Measurements from ENCODE around the gene PXT1. TPM values are rescaled to one million over a fixed set of nuclear protein-coding genes. Genes with fewer than 3 reads are reported as not detected.
"Not testable (repeated sequence)": the region's sequence is repeated elsewhere in the genome, so short reads cannot be mapped to it uniquely, and the experiment has no call there.

PXT1 gene
- total RNA-seq, 3 donors from 2014 or later: 0.16 to 0.19 TPM; not detected in 1

GRCh38 chr6:36374972-36375371, 67.7 kb downstream of the PXT1 start:
- Mint-ChIP-seq H3K4me1 (ENCODE audit: low read depth) (peaks cover 8% of the 10 kb centered on the region), H3K36me3 (ENCODE audit: insufficient read depth) (peaks cover 12% of the 10 kb centered on the region), H3K27me3 (ENCODE audit: low read depth) (no peaks in the 10 kb centered on the region), H3K4me3 (no peak overlapping the region), H3K9me3 (no peaks in the 10 kb centered on the region)
- ATAC-seq: no peak
- no peak for DNase-seq

- ATAC-seq: no peak
- Mint-ChIP-seq H3K4me3 (no peak overlapping the region), H3K27me3 (ENCODE audit: low read depth) (no peaks in the 10 kb centered on the region), H3K9me3 (no peaks in the 10 kb centered on the region), H3K4me1 (ENCODE audit: low read depth) (peaks cover 8% of the 10 kb centered on the region), H3K36me3 (ENCODE audit: insufficient read depth) (peaks cover 13% of the 10 kb centered on the region)
- no peak for DNase-seq
Observed at GRCh38 chr6:36374194-36374593, 68.5 kb downstream of the PXT1 start.

GRCh38 chr6:36373368-36374019, 69.2 kb downstream of the PXT1 start:
- H3K9me3 Mint-ChIP-seq: no peaks in the 10 kb centered on the region
- ATAC-seq: no peak
- no peaks in the 10 kb centered on the region for H3K27me3 Mint-ChIP-seq (ENCODE audit: low read depth)
- peaks cover 14% of the 10 kb centered on the region for H3K36me3 Mint-ChIP-seq (ENCODE audit: insufficient read depth)
- peaks cover 6% of the 10 kb centered on the region for H3K4me1 Mint-ChIP-seq (ENCODE audit: low read depth)
- no peak for DNase-seq
- no peak overlapping the region for H3K4me3 Mint-ChIP-seq

GRCh38 chr6:36372088-36372487, 70.6 kb downstream of the PXT1 start:
- no peaks in the 10 kb centered on the region for H3K9me3 Mint-ChIP-seq
- DNase-seq (no peak), ATAC-seq (no peak)
- H3K4me1 Mint-ChIP-seq (ENCODE audit: low read depth): no peaks in the 10 kb centered on the region
- H3K27me3 Mint-ChIP-seq (ENCODE audit: low read depth): no peaks in the 10 kb centered on the region
- H3K36me3 Mint-ChIP-seq (ENCODE audit: insufficient read depth): peaks cover 15% of the 10 kb centered on the region
- H3K4me3 Mint-ChIP-seq: no peak overlapping the region

GRCh38 chr6:36371211-36371610, 71.4 kb downstream of the PXT1 start:
- Mint-ChIP-seq H3K9me3 (no peaks in the 10 kb centered on the region), H3K4me1 (ENCODE audit: low read depth) (no peaks in the 10 kb centered on the region), H3K36me3 (ENCODE audit: insufficient read depth) (peaks cover 15% of the 10 kb centered on the region), H3K4me3 (no peak overlapping the region), H3K27me3 (ENCODE audit: low read depth) (no peaks in the 10 kb centered on the region)
- ATAC-seq: no peak
- no peak for DNase-seq

- no peak overlapping the region for H3K4me3 Mint-ChIP-seq
- H3K27me3 Mint-ChIP-seq (ENCODE audit: low read depth): no peaks in the 10 kb centered on the region
- no peaks in the 10 kb centered on the region for H3K4me1 Mint-ChIP-seq (ENCODE audit: low read depth)
- ATAC-seq: no peak
- no peaks in the 10 kb centered on the region for H3K9me3 Mint-ChIP-seq
- H3K36me3 Mint-ChIP-seq (ENCODE audit: insufficient read depth): peaks cover 15% of the 10 kb centered on the region
- no peak for DNase-seq
Observed at GRCh38 chr6:36370638-36371037, 72.0 kb downstream of the PXT1 start.

- H3K36me3 Mint-ChIP-seq (ENCODE audit: insufficient read depth): peaks cover 15% of the 10 kb centered on the region
- H3K4me1 Mint-ChIP-seq (ENCODE audit: low read depth): peaks cover 4% of the 10 kb centered on the region
- no peak overlapping the region for H3K4me3 Mint-ChIP-seq
- no peaks in the 10 kb centered on the region for H3K27me3 Mint-ChIP-seq (ENCODE audit: low read depth)
- H3K9me3 Mint-ChIP-seq: no peaks in the 10 kb centered on the region
- DNase-seq (no peak), ATAC-seq (no peak)
Observed at GRCh38 chr6:36368921-36369865, 73.5 kb downstream of the PXT1 start.

- no peaks in the 10 kb centered on the region for H3K27me3 Mint-ChIP-seq (ENCODE audit: low read depth)
- peaks cover 4% of the 10 kb centered on the region for H3K4me1 Mint-ChIP-seq (ENCODE audit: low read depth)
- H3K9me3 Mint-ChIP-seq: no peaks in the 10 kb centered on the region
- ATAC-seq (no peak), DNase-seq (no peak)
- no peak overlapping the region for H3K4me3 Mint-ChIP-seq
- H3K36me3 Mint-ChIP-seq (ENCODE audit: insufficient read depth): peaks cover 15% of the 10 kb centered on the region
Observed at GRCh38 chr6:36368421-36368820, 74.2 kb downstream of the PXT1 start.

- no peak for ATAC-seq
- Mint-ChIP-seq H3K27me3 (ENCODE audit: low read depth) (no peaks in the 10 kb centered on the region), H3K9me3 (no peaks in the 10 kb centered on the region), H3K36me3 (ENCODE audit: insufficient read depth) (peaks cover 15% of the 10 kb centered on the region), H3K4me3 (no peak overlapping the region), H3K4me1 (ENCODE audit: low read depth) (peaks cover 4% of the 10 kb centered on the region)
- no peak for DNase-seq
Observed at GRCh38 chr6:36367743-36368142, 74.9 kb downstream of the PXT1 start.

- H3K27me3 Mint-ChIP-seq (ENCODE audit: low read depth): no peaks in the 10 kb centered on the region
- no peaks in the 10 kb centered on the region for H3K9me3 Mint-ChIP-seq
- ATAC-seq: peak; percentile 37 to 41
- no peak for DNase-seq
- peaks cover 4% of the 10 kb centered on the region for H3K36me3 Mint-ChIP-seq (ENCODE audit: insufficient read depth)
- H3K4me1 Mint-ChIP-seq (ENCODE audit: low read depth): peaks cover 10% of the 10 kb centered on the region
- H3K4me3 Mint-ChIP-seq: no peak overlapping the region
Observed at GRCh38 chr6:36364669-36365479, 77.8 kb downstream of the PXT1 start.

- not testable (repeated sequence) for H3K9me3 Mint-ChIP-seq; H3K4me3 Mint-ChIP-seq; ATAC-seq; H3K36me3 Mint-ChIP-seq (ENCODE audit: insufficient read depth); DNase-seq; H3K27me3 Mint-ChIP-seq (ENCODE audit: low read depth); H3K4me1 Mint-ChIP-seq (ENCODE audit: low read depth)
Observed at GRCh38 chr6:36364061-36364635, 78.5 kb downstream of the PXT1 start.

GRCh38 chr6:36363371-36363752, 79.3 kb downstream of the PXT1 start:
- H3K9me3 Mint-ChIP-seq; H3K36me3 Mint-ChIP-seq (ENCODE audit: insufficient read depth); H3K4me3 Mint-ChIP-seq; H3K27me3 Mint-ChIP-seq (ENCODE audit: low read depth); ATAC-seq; H3K4me1 Mint-ChIP-seq (ENCODE audit: low read depth); DNase-seq: not testable (repeated sequence)

- Mint-ChIP-seq H3K9me3 (no peaks in the 10 kb centered on the region), H3K4me1 (ENCODE audit: low read depth) (peaks cover 14% of the 10 kb centered on the region)
- no peak for DNase-seq
Observed at GRCh38 chr6:36362551-36363370, 79.9 kb downstream of the PXT1 start.

More at GRCh38 chr6:36362551-36363370, 79.9 kb downstream of the PXT1 start:
- Mint-ChIP-seq H3K27me3 (ENCODE audit: low read depth) (peaks cover 3% of the 10 kb centered on the region), H3K4me3 (no peak overlapping the region), H3K36me3 (ENCODE audit: insufficient read depth) (peaks cover 2% of the 10 kb centered on the region)
- ATAC-seq: no peak
